Measurements from ENCODE around the gene NHLRC2.

DNA sequence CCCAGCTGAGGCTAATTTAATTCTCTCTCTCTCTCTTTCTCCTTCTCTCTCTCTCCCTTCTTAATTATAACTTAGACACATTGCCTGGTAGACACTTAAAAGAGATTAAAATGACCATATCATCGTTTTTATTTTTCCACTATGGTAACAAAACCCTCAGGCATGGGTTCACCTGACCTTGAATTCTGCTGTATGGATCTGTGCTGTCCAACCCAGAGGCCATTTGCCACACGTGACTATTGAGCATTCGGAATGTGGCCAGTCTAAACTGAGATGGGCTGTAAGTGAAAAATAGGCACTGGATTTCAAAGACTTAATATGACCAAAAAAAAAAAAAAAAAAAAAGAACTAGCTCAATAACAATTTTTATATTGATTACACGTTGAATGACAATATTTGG lies 93.6 kb downstream of the NHLRC2 start:
- TF ChIP-seq, protein P1, sequence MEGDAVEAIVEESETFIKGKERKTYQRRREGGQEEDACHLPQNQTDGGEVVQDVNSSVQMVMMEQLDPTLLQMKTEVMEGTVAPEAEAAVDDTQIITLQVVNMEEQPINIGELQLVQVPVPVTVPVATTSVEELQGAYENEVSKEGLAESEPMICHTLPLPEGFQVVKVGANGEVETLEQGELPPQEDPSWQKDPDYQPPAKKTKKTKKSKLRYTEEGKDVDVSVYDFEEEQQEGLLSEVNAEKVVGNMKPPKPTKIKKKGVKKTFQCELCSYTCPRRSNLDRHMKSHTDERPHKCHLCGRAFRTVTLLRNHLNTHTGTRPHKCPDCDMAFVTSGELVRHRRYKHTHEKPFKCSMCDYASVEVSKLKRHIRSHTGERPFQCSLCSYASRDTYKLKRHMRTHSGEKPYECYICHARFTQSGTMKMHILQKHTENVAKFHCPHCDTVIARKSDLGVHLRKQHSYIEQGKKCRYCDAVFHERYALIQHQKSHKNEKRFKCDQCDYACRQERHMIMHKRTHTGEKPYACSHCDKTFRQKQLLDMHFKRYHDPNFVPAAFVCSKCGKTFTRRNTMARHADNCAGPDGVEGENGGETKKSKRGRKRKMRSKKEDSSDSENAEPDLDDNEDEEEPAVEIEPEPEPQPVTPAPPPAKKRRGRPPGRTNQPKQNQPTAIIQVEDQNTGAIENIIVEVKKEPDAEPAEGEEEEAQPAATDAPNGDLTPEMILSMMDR (IDR thresholded peaks at IDR 0.05): no peak
- TF ChIP-seq POLR2A (IDR thresholded peaks at IDR 0.05): no peak

All from sigmoid colon (tissue), 3 donors.